Mucosa of rectum (tissue), 2 donors: ENCODE measurements around the gene WDR77.

Experiments used
- H3K27ac ChIP-seq, 2 donors: one replicate each; pipeline ENCODE4 v1.7.0; 2013; ENCODE audit warnings: inconsistent platforms in 2 of 2, low read depth in 2 of 2, low read length in 2 of 2
- H3K27me3 ChIP-seq, 2 donors: one replicate each; pipeline ENCODE4 v1.7.0; 2013; ENCODE audit warnings: low read length in 2 of 2; ENCODE audit not compliant: control insufficient read depth in 2 of 2, insufficient read depth in 2 of 2
- H3K36me3 ChIP-seq, 2 donors: one replicate each; pipeline ENCODE4 v1.7.0; 2013; ENCODE audit warnings: low read length in 2 of 2; ENCODE audit not compliant: control insufficient read depth in 2 of 2, insufficient read depth in 2 of 2
- H3K4me1 ChIP-seq, 2 donors: one replicate each; pipeline ENCODE4 v1.7.0; 2013; ENCODE audit warnings: low read length in 2 of 2, mild to moderate bottlenecking in 1 of 2; ENCODE audit not compliant: control insufficient read depth in 2 of 2, insufficient read depth in 2 of 2
- H3K4me3 ChIP-seq, 2 donors: one replicate each; pipeline ENCODE4 v1.7.0; 2013; ENCODE audit warnings: low read length in 2 of 2
- H3K9ac ChIP-seq, 2 donors: one replicate each; pipeline ENCODE4 v1.7.0; 2013; ENCODE audit warnings: low read length in 2 of 2, low read depth in 1 of 2, mild to moderate bottlenecking in 1 of 2
- H3K9me3 ChIP-seq, 2 donors: one replicate each; pipeline ENCODE4 v1.7.0; 2013; ENCODE audit warnings: low read length in 2 of 2; ENCODE audit not compliant: control insufficient read depth in 2 of 2
- donor health status: healthy.
- donor health status: Normal muscosa, but diverticular disease.

Gene WDR77

DNA sequence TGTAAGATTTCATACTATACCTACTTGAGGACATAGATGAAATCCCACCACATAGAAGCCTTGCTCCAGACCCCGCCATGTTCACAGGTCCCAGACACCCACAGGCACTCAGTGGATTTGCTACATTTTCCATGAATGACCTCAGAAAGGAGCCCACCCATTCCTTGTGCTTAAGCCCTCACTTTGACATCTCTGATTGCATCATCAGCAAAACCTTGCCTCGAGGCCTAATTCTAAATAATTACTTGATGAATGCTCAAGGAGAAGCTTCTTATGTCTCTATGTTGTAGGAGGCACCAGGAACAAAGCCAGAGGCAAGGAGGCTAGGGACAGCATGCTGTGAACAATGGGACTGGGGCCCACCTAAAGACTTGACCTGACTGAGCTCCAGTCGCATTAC, 33.6 kb downstream of the WDR77 start:
- Histone ChIP-seq H3K27ac (no peak overlapping the region), H3K27me3 (no peaks in the 10 kb centered on the region), H3K4me1 (no peaks in the 10 kb centered on the region), H3K4me3 (no peak overlapping the region), H3K9me3 (no peaks in the 10 kb centered on the region), H3K9ac (no peak overlapping the region), H3K36me3 (no peaks in the 10 kb centered on the region)

DNA sequence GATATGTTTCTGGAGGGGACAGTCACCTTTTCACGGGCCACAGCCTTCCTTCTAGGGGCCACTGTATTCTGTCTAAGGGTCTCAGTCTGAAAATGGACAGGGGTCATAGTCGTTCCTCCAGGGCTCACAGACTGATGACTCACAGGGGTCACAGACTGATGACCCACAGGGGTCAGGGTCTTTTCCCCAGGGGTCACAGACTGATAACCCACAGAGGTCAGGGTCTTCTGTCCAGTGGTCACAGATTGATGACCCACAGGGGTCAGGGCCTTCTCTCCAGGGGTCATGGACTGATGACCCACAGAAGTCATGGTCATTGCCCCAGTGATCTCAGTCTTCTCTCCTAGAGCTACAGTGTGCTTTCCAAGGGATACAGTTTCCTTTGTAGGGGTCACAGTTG, 34.3 kb downstream of the WDR77 start:
- Histone ChIP-seq H3K9me3 (no peaks in the 10 kb centered on the region), H3K4me1 (no peaks in the 10 kb centered on the region), H3K4me3 (no peak overlapping the region), H3K27me3 (no peaks in the 10 kb centered on the region), H3K9ac (no peak overlapping the region), H3K27ac (no peak overlapping the region), H3K36me3 (no peaks in the 10 kb centered on the region)

DNA sequence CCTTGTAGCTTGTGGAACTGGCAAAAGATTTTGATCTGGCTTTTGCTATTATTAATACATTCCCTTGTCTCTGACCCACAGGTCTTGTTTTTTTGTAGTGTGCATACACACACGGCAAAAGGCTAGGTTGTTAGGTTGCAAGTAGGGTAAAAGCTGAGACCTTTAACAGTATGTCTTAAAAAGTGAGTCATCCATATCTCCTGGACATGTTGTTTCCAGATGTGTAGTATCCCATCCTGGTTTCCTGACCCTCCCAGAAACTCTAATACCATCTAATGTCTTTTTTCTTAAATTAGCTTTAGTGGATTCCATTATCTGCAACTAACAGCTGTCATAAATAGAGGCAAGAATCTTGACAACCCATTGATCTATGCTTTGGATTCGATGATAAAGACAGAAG, 36.2 kb downstream of the WDR77 start:
- Histone ChIP-seq H3K36me3 (no peaks in the 10 kb centered on the region), H3K4me1 (no peaks in the 10 kb centered on the region), H3K27ac (no peak overlapping the region), H3K27me3 (no peaks in the 10 kb centered on the region), H3K9me3 (no peaks in the 10 kb centered on the region), H3K4me3 (no peak overlapping the region), H3K9ac (no peak overlapping the region)

DNA sequence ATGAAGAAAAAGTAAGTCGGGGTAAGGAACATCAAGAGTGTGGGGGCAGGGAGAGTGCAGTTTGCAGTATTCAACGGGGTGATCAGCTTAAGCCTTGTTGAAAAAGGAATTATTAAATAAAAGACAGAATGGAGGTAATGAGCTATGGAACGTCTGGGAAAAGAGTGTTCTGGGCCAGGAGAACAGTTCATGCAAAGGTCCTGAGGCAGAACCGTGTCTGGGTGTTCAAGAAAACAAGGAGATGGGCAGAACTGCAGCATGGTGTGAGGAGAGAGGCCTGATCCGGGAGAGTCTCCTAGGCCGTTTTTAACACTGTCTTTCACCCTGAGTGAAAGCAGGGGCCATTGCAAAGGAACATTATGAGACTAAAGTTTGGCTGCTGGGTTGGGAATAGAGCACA, 41.8 kb downstream of the WDR77 start:
- Histone ChIP-seq H3K4me1 (peaks cover 0 to 2% of the 10 kb centered on the region in 2 donors), H3K4me3 (no peak overlapping the region), H3K27me3 (peaks cover 2 to 4% of the 10 kb centered on the region in 2 donors), H3K36me3 (no peaks in the 10 kb centered on the region), H3K9me3 (no peaks in the 10 kb centered on the region), H3K27ac (no peak overlapping the region), H3K9ac (no peak overlapping the region)

DNA sequence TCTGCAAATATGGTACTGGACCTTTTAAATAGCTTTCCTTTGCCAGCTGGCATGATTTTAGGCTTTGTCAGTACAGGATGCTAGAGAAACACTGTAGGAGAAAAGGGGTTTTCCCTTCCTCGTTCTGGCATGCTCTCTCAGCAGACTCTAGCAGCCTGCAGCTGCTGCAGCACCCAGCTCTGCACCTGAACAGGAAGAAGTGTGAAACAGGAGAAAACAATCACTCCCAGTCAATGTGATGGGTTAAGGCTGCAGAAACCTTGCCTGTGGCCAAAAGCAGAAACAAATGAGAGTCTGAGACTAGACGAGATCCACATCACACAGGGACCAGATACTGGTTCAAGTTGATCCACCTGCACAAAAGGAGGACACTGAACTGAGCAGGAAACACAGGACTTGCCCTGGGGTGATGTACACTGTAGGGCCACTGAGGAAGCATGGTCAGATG, 42.7 kb downstream of the WDR77 start:
- Histone ChIP-seq H3K36me3 (no peaks in the 10 kb centered on the region), H3K9ac (no peak overlapping the region), H3K27me3 (peaks cover 2 to 4% of the 10 kb centered on the region in 2 donors), H3K4me3 (no peak overlapping the region), H3K9me3 (no peaks in the 10 kb centered on the region), H3K27ac (no peak overlapping the region), H3K4me1 (peaks cover 0 to 2% of the 10 kb centered on the region in 2 donors)

DNA sequence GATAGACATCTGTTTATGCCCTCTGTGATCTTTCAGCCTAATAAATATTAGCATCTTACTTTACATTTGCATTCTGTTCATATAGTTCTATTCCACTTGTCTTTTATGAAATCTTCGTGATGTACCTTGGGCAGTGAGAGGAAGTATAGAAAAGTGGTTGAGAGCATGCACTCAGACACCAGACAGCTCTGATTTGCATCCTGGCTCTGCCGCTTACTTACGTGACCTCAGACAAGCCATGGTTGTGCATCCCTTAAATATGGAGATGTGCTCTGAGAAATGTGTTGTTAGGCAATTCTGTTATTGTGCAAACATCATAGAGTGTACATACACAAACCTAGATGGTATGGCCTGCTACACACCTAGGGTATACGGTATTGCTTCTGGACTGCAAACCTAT, 44.5 kb downstream of the WDR77 start:
- Histone ChIP-seq H3K27me3 (peaks cover 2 to 4% of the 10 kb centered on the region in 2 donors), H3K4me1 (peaks cover 0 to 2% of the 10 kb centered on the region in 2 donors), H3K36me3 (no peaks in the 10 kb centered on the region), H3K27ac (no peak overlapping the region), H3K9ac (no peak overlapping the region), H3K4me3 (no peak overlapping the region), H3K9me3 (no peaks in the 10 kb centered on the region)

DNA sequence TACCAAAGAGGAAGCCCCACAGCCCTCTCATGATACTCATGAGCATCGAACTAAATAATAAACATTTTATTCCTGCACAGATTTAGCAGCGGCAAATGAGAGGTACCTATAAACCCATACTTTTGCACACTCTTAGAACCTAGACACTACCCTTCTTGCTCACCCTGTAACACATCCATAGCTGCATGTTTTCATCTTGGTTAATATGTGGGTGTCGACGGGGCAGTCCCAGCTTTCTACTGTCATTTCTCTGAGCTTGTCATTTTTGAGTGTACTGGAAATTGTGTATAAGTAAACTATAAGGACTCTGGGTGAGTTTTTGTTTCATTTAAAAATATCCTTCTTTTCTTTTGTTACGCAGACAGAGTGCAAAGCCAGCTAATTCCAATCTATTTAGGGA, 47.0 kb downstream of the WDR77 start:
- peaks cover 2 to 4% of the 10 kb centered on the region in 2 donors for H3K27me3 ChIP-seq
- H3K9me3 ChIP-seq = no peaks in the 10 kb centered on the region
- H3K36me3 ChIP-seq = no peaks in the 10 kb centered on the region
- peaks cover 0 to 2% of the 10 kb centered on the region in 2 donors for H3K4me1 ChIP-seq
- H3K4me3 ChIP-seq = no peak overlapping the region
- H3K9ac ChIP-seq = no peak overlapping the region
- no peak overlapping the region for H3K27ac ChIP-seq

DNA sequence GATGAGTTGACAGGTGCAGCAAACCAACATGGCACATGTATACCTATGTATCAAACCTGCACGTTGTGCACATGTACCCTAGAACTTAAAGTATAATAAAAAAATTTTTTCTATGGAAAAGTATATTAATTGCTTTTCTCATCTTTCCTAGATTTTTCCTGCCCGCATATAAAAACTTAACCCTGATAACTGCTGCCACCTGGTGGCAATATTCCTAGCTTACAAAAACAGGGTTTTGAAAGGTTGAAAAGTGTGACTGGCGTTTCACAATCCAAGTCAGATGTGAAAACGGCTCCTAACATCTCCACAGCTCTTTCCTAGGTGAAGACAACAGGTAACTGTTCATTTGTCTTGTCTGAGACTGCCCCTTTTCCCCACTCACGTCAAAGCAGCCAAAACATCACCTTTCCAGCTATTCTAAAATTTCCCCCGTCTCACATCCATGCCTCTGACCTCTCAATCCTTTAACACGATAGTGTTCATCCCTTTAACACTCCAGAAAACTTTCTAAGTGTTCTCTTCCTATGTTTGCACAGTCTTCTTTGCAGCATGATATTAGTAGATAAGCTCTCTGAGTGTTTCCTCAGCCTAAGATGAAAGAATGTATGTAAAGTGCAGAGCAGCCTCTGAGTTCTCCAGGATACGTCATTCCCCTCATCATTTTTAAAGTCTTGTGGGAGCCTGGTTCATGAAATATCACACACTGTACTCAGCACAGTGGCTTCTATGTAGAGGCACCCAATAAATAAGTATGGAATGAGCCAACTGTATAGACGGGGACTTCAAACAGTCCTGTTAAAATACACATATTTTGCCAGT, 49.1 kb downstream of the WDR77 start:
- H3K27ac ChIP-seq = no peak overlapping the region
- H3K9me3 ChIP-seq = no peaks in the 10 kb centered on the region
- no peak overlapping the region for H3K9ac ChIP-seq
- H3K36me3 ChIP-seq = no peaks in the 10 kb centered on the region
- H3K4me3 ChIP-seq = no peak overlapping the region
- H3K4me1 ChIP-seq = no peaks in the 10 kb centered on the region
- H3K27me3 ChIP-seq = peaks cover 0 to 4% of the 10 kb centered on the region in 2 donors

DNA sequence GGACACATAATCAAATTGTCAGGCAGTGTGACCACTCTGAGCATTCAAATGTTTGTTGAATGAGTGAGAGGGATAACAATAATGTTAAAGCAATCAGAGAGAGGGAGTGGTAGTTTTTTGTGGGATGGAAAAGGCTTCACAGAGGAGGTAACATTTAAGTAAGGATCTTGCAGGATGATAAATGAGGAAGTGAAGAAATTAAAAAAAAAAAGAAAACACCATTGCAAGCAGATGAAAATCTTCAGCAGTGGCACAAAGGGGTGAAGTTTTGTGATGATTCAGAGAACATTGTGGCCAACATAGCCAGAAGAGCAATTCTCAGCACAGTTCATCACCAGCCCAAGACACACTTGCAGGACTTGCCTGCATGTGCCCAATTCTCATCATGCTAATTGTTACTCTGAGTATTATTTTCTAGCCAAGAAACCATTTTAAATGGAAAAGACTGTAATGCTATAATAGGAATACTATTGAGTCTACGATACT, 56.6 kb downstream of the WDR77 start:
- no peak overlapping the region for H3K4me3 ChIP-seq
- H3K9me3 ChIP-seq = no peaks in the 10 kb centered on the region
- no peaks in the 10 kb centered on the region for H3K27me3 ChIP-seq
- H3K36me3 ChIP-seq = no peaks in the 10 kb centered on the region
- H3K4me1 ChIP-seq = no peaks in the 10 kb centered on the region
- no peak overlapping the region for H3K27ac ChIP-seq
- H3K9ac ChIP-seq = no peak overlapping the region

DNA sequence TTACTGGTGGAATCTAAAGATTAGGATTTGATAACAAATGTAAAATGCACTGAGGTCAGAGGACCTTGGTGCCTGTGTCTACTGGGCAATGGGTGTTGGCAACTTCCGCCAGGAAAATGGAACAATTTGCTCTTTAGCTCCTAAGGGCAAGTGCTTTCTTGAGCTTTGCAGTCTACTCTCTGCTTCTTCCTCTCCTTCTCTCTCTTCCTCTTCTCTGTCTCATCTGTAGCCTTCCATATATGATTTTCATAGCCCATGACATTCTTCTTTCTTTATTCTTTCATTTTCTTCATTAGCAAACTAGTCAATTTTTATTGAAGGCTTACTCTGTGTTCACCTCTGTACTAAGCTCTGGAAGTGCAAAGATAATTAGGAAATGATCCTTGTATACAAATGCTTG, 57.0 kb downstream of the WDR77 start:
- H3K27me3 ChIP-seq = no peaks in the 10 kb centered on the region
- no peak overlapping the region for H3K9ac ChIP-seq
- H3K9me3 ChIP-seq = no peaks in the 10 kb centered on the region
- H3K4me3 ChIP-seq = no peak overlapping the region
- no peaks in the 10 kb centered on the region for H3K4me1 ChIP-seq
- no peaks in the 10 kb centered on the region for H3K36me3 ChIP-seq
- H3K27ac ChIP-seq = no peak overlapping the region
